Measurements from ENCODE around the gene ADM.

- TF ChIP-seq EZH2 (IDR thresholded peaks at IDR 0.05; ENCODE audit: borderline replicate concordance, low read depth, low read length, severe bottlenecking) (no peak), CTCF (IDR thresholded peaks at IDR 0.05; ENCODE audit: extremely low read depth in 1 of 2, insufficient read depth in 1 of 2, low read depth in 1 of 2, low read length in 2 of 2) (no peak), POLR2A (IDR thresholded peaks at IDR 0.05; ENCODE audit: low read depth, low read length) (no peak), POLR2AphosphoS5 (IDR thresholded peaks at IDR 0.05; ENCODE audit: insufficient read depth, low read depth, low read length) (no peak), GATA2 (IDR thresholded peaks at IDR 0.05; ENCODE audit: insufficient read depth, insufficient read length, low read depth, low read length) (no peak)
- TF ChIP-seq, protein P1, sequence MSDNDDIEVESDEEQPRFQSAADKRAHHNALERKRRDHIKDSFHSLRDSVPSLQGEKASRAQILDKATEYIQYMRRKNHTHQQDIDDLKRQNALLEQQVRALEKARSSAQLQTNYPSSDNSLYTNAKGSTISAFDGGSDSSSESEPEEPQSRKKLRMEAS (IDR thresholded peaks at IDR 0.05; ENCODE audit: insufficient read depth, insufficient read length): no peak
Measured at GRCh38 chr11:10273738-10274137, 31.1 kb upstream of the ADM start.

Measured in endothelial cell of umbilical vein (primary cell).